Activated B cell treated with CpG ODN at 0.5 μM for 24 hours (primary cell): ENCODE data around the gene CABLES1. TPM values are rescaled to one million over a fixed set of nuclear protein-coding genes. Genes with fewer than 3 reads are reported as not detected.

Experiments
- ATAC-seq: fragments of 200-7000 bp; cut with Tn5 transposase; one replicate; pipeline ENCODE4 v1.10.0; 2021; ENCODE audit warnings: low read depth, mild to moderate bottlenecking, moderate library complexity
- CTCF ChIA-PET: fragments of 350-600 bp; sonication (Branson Sonifier 250); formaldehyde crosslinking; loops from one replicate; lab custom pipeline; 2021; ENCODE audit warnings: antibody characterized with exemption; lab: Charles Lee
- POLR2A ChIA-PET: fragments of 350-600 bp; sonication (Branson Sonifier 250); formaldehyde crosslinking; loops from one replicate; lab custom pipeline; 2021; ENCODE audit warnings: antibody characterized with exemption; lab: Charles Lee
- DNase-seq: peaks from one replicate; pipeline ENCODE4 v3.0.0; 2022
- H3K27ac Mint-ChIP-seq: one replicate; pipeline ENCODE4 v1.8.0; 2020; ENCODE audit warnings: mixed read lengths
- H3K27me3 Mint-ChIP-seq: one replicate; pipeline ENCODE4 v1.8.0; 2021; ENCODE audit warnings: mixed read lengths
- H3K36me3 Mint-ChIP-seq: one replicate; pipeline ENCODE4 v1.8.0; 2021; ENCODE audit warnings: low read depth, mixed read lengths
- H3K4me1 Mint-ChIP-seq: one replicate; pipeline ENCODE4 v1.8.0; 2021; ENCODE audit warnings: mixed read lengths
- H3K4me3 Mint-ChIP-seq: one replicate; pipeline ENCODE4 v1.8.0; 2020; ENCODE audit warnings: mild to moderate bottlenecking, mixed read lengths
- H3K9me3 Mint-ChIP-seq: one replicate; pipeline ENCODE4 v1.8.0; 2020; ENCODE audit warnings: mixed read lengths
- intact Hi-C: fragments of 100-400 bp; cut with micrococcal nuclease; formaldehyde crosslinking; loops from one replicate; pipeline ENCODE4 v1.15.1; 2024
- total RNA-seq: library from RNA; stranded (reverse); gene quantifications from 2 replicates; pipeline ENCODE4 v1.2.3, GENCODE V29; 2022
- TF ChIP-seq, protein P1 (sequence below): fragments of 200-600 bp; IDR thresholded peaks from one replicate; pipeline ENCODE4 v1.8.0; 2022; ENCODE audit warnings: antibody characterized with exemption, mild to moderate bottlenecking

Gene CABLES1
- total RNA-seq, 1 donor from 2014 or later, result 32.3 TPM

DNA sequence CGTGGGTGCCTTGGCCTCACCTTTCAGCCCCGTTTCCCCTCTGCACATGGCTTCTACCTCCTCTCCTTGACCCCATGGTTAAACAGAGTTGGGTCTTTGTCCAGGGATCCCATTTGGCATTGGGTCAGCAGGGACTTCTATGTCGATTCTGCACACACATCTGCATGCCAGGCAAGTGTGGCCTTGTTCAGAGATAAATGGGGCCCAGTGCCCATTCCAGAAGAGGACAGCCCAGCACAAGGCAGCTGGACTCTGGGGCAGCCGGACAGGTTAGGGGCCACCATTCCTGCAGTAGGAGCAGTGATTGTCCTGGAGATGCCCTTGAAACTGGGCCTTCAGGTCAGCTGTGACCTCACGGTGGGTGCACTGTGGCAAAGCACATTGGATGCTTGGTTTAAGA, 13.1 kb downstream of the CABLES1 start:
- POLR2A ChIA-PET, result no interaction called here
- Mint-ChIP-seq H3K4me1 (peaks cover 2% of the 10 kb centered on the region), H3K9me3 (no peaks in the 10 kb centered on the region), H3K27ac (no peak overlapping the region), H3K4me3 (no peak overlapping the region), H3K36me3 (no peaks in the 10 kb centered on the region), H3K27me3 (peaks cover 2% of the 10 kb centered on the region)
- intact Hi-C loops, result no loop called here
- TF ChIP-seq, protein P1, sequence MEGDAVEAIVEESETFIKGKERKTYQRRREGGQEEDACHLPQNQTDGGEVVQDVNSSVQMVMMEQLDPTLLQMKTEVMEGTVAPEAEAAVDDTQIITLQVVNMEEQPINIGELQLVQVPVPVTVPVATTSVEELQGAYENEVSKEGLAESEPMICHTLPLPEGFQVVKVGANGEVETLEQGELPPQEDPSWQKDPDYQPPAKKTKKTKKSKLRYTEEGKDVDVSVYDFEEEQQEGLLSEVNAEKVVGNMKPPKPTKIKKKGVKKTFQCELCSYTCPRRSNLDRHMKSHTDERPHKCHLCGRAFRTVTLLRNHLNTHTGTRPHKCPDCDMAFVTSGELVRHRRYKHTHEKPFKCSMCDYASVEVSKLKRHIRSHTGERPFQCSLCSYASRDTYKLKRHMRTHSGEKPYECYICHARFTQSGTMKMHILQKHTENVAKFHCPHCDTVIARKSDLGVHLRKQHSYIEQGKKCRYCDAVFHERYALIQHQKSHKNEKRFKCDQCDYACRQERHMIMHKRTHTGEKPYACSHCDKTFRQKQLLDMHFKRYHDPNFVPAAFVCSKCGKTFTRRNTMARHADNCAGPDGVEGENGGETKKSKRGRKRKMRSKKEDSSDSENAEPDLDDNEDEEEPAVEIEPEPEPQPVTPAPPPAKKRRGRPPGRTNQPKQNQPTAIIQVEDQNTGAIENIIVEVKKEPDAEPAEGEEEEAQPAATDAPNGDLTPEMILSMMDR, result no peak
- DNase-seq (no peak), ATAC-seq (no peak)
- CTCF ChIA-PET, result no interaction called here

DNA sequence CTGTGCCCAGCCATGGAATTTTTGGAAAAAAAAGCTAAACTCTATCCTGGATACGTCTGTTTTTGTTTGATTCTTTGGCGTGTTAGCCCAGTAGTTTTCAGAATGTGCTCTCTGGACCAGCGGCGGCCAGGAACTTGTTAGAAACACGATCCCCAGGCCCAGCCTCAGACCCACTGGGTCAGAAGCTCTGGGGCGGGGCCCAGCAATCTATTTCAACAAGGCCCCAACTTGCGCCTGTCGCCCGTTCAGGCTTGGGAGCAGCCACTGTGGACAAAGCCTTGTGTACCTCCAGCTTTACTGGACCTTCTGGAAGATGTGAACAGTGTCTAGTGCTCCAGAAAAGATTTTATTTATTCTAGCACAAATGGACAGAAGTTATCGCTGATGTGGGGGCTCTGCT, 14.3 kb downstream of the CABLES1 start:
- ATAC-seq (no peak), DNase-seq (no peak)
- no peak overlapping the region for H3K4me3 Mint-ChIP-seq
- intact Hi-C loops, result no loop called here
- ChIA-PET POLR2A (no interaction called here), CTCF (no interaction called here)
- no peaks in the 10 kb centered on the region for H3K9me3 Mint-ChIP-seq
- TF ChIP-seq, protein P1, result no peak
- no peaks in the 10 kb centered on the region for H3K36me3 Mint-ChIP-seq
- no peak overlapping the region for H3K27ac Mint-ChIP-seq
- no peaks in the 10 kb centered on the region for H3K4me1 Mint-ChIP-seq
- H3K27me3 Mint-ChIP-seq, result no peaks in the 10 kb centered on the region

DNA sequence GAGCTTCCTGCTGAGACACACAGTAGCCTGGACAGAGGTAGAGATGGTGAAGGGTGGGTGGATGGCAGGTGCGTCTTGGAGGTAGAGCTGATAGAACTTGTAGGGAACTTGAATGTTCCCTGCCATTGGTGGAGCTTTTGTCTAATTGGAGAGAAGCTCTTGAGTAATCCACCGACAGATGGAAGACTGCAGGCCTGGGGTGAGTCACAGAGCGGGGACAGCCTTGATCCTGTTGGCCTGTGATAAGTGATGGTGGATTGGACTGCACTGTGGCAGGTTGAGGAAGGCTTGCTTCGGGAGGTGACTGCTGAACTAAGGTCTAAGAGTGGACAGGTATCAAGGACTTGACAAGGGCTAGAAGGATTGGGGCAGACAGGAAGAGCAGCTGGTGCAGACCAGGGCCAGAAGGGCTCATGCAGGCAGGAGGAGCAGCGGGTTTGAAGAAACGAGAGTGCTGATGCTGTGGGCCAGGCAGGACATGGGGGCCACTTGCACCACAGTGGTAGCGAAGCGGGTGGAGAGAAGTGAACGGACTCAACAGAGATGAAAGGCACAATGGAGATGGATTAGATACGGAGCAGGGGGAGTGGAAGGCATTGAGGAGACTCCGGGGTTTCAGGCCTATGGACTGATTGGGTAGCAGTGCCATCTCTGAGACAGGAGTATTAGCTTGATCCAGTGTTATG, 16.3 kb downstream of the CABLES1 start:
- POLR2A ChIA-PET, result no interaction called here
- no peaks in the 10 kb centered on the region for H3K9me3 Mint-ChIP-seq
- no peak overlapping the region for H3K27ac Mint-ChIP-seq
- TF ChIP-seq, protein P1, result no peak
- CTCF ChIA-PET, result no interaction called here
- H3K4me1 Mint-ChIP-seq, result no peaks in the 10 kb centered on the region
- DNase-seq (no peak), ATAC-seq (no peak)
- intact Hi-C loops, result no loop called here
- H3K36me3 Mint-ChIP-seq, result no peaks in the 10 kb centered on the region
- H3K27me3 Mint-ChIP-seq, result no peaks in the 10 kb centered on the region
- no peak overlapping the region for H3K4me3 Mint-ChIP-seq

DNA sequence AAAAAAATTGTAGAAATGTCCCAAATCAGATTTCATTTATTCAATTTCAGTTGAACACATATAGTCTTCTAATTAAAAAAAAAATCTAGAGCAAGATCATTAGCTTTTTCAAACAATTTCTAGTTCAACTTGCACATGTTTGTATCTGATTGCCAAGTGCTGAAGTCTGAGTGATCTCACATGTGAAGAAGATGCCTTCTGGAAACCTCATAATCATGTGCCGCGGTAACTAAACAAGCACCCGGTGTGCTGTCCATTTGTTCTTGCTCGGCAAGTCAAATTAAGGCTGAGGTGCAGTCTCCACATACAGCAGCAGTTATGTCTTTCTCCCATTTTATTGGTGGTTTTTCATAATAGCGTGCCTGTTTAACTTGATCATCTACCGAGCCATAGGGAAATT, 18.7 kb downstream of the CABLES1 start:
- intact Hi-C loops, result no loop called here
- H3K27me3 Mint-ChIP-seq, result no peaks in the 10 kb centered on the region
- H3K4me1 Mint-ChIP-seq, result no peaks in the 10 kb centered on the region
- ATAC-seq (no peak), DNase-seq (no peak)
- no peak overlapping the region for H3K4me3 Mint-ChIP-seq
- H3K27ac Mint-ChIP-seq, result no peak overlapping the region
- ChIA-PET CTCF (no interaction called here), POLR2A (no interaction called here)
- no peaks in the 10 kb centered on the region for H3K36me3 Mint-ChIP-seq
- TF ChIP-seq, protein P1, result no peak
- H3K9me3 Mint-ChIP-seq, result no peaks in the 10 kb centered on the region

DNA sequence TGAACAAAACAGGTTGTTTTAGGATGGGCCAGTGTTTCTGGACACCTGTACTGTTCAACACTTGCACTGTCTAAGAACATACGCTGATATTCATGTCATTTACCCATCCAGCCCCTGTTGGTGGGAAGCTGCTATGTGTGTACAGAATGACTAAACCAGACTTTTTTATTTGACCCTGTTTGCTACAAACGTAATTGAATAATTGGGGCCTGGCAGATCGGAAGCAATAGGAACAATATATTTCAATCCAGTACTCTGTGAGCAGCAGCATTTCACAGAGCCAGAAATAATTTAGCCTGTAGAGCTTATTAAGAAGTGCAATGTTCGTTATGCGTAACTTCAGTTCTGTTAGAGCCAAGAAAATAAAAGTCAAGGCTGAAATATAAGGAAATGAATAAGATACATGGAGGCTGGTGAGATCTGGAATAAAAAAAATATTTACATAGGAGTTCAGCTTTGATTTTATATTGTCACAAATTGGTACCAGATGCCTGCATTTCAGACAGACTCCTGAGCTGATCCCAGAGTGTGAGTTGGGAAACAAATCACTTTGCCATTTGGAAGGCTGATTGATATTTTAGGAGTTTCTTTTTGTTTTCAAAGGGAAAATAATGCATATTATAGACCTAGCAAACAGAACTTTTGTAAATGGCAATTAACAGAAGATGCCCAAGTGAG, 19.7 kb downstream of the CABLES1 start:
- ChIA-PET POLR2A (no interaction called here), CTCF (no interaction called here)
- no peaks in the 10 kb centered on the region for H3K27me3 Mint-ChIP-seq
- H3K4me1 Mint-ChIP-seq, result no peaks in the 10 kb centered on the region
- H3K4me3 Mint-ChIP-seq, result no peak overlapping the region
- TF ChIP-seq, protein P1, result no peak
- intact Hi-C loops, result no loop called here
- ATAC-seq (no peak), DNase-seq (no peak)
- no peak overlapping the region for H3K27ac Mint-ChIP-seq
- no peaks in the 10 kb centered on the region for H3K36me3 Mint-ChIP-seq
- H3K9me3 Mint-ChIP-seq, result no peaks in the 10 kb centered on the region
